ENCODE data around the gene ALPK1. TPM values are rescaled to one million over a fixed set of nuclear protein-coding genes. Genes with fewer than 3 reads are reported as not detected.
"Not testable (repeated sequence)": the region's sequence is repeated elsewhere in the genome, so short reads cannot be mapped to it uniquely, and the experiment has no call there.

Gene ALPK1
- total RNA-seq, 1 donor from 2014 or later, result 4.9 TPM

GRCh38 chr4:112282860-112283667 lies 14.1 kb upstream of the ALPK1 start:
- no peak for FAIRE-seq

GRCh38 chr4:112284166-112284565 lies 13.0 kb upstream of the ALPK1 start:
- DNase-seq (ENCODE audit: low spot score in 2 of 2), result no peak

More at GRCh38 chr4:112282860-112283667, 14.1 kb upstream of the ALPK1 start:
- DNase-seq (ENCODE audit: low spot score in 2 of 2), result no peak

GRCh38 chr4:112284662-112285411 lies 12.3 kb upstream of the ALPK1 start:
- FAIRE-seq, result no peak
- peak in 1 of 2 donors; percentile 22 for DNase-seq (ENCODE audit: low spot score in 2 of 2)

More at GRCh38 chr4:112284166-112284565, 13.0 kb upstream of the ALPK1 start:
- FAIRE-seq, result no peak

GRCh38 chr4:112287258-112287989 lies 9.7 kb upstream of the ALPK1 start:
- FAIRE-seq (no peak), DNase-seq (ENCODE audit: low spot score in 2 of 2) (no peak)

GRCh38 chr4:112288455-112288854 lies 8.7 kb upstream of the ALPK1 start:
- DNase-seq (ENCODE audit: low spot score in 2 of 2) (no peak), FAIRE-seq (no peak)

- DNase-seq (ENCODE audit: low spot score in 2 of 2) (no peak), FAIRE-seq (no peak)
Measured at GRCh38 chr4:112289407-112290253, 7.5 kb upstream of the ALPK1 start.

GRCh38 chr4:112290341-112290740 lies 6.8 kb upstream of the ALPK1 start:
- DNase-seq (ENCODE audit: low spot score in 2 of 2) (no peak), FAIRE-seq (no peak)

- DNase-seq (ENCODE audit: low spot score in 2 of 2), result no peak
- no peak for FAIRE-seq
Measured at GRCh38 chr4:112299721-112300120, 2.6 kb downstream of the ALPK1 start.

GRCh38 chr4:112302320-112303274 lies 5.4 kb downstream of the ALPK1 start:
- DNase-seq (ENCODE audit: low spot score in 2 of 2) (no peak), FAIRE-seq (no peak)

GRCh38 chr4:112305477-112305876 lies 8.3 kb downstream of the ALPK1 start:
- FAIRE-seq; DNase-seq (ENCODE audit: low spot score in 2 of 2): not testable (repeated sequence)

GRCh38 chr4:112309263-112309791 lies 12.2 kb downstream of the ALPK1 start:
- DNase-seq (ENCODE audit: low spot score in 2 of 2), result not testable (repeated sequence)

GRCh38 chr4:112311516-112311915 lies 14.3 kb downstream of the ALPK1 start:
- FAIRE-seq (no peak), DNase-seq (ENCODE audit: low spot score in 2 of 2) (no peak)

More at GRCh38 chr4:112309263-112309791, 12.2 kb downstream of the ALPK1 start:
- not testable (repeated sequence) for FAIRE-seq

GRCh38 chr4:112312610-112313239 lies 15.6 kb downstream of the ALPK1 start:
- FAIRE-seq, result no peak
- no peak for DNase-seq (ENCODE audit: low spot score in 2 of 2)

- DNase-seq (ENCODE audit: low spot score in 2 of 2) (no peak), FAIRE-seq (no peak)
Measured at GRCh38 chr4:112315446-112315845, 18.3 kb downstream of the ALPK1 start.

- FAIRE-seq, result no peak
Measured at GRCh38 chr4:112316360-112316759, 19.2 kb downstream of the ALPK1 start.

GRCh38 chr4:112318239-112319142 lies 21.3 kb downstream of the ALPK1 start:
- no peak for DNase-seq (ENCODE audit: low spot score in 2 of 2)
- no peak for FAIRE-seq

More at GRCh38 chr4:112316360-112316759, 19.2 kb downstream of the ALPK1 start:
- DNase-seq (ENCODE audit: low spot score in 2 of 2), result no peak

All from frontal cortex (tissue), 4 donors.